ENCODE data around the gene MTHFD1.

The MTHFD1 gene

GRCh38 chr14:64447876-64448670 is 59.9 kb downstream of the MTHFD1 start:
- H3K36me3 ChIP-seq, result peaks cover 51% of the 10 kb centered on the region
- H3K27me3 ChIP-seq (ENCODE audit: insufficient read depth, low read depth, severe bottlenecking), result no peaks in the 10 kb centered on the region
- no peak overlapping the region for H3K27ac ChIP-seq
- TF ChIP-seq CTCF (IDR thresholded peaks at IDR 0.05; ENCODE audit: low read depth, low read length), result no peak
- H3K9me3 ChIP-seq (ENCODE audit: severe bottlenecking), result no peaks in the 10 kb centered on the region
- H3K4me3 ChIP-seq (ENCODE audit: low read depth, low read length), result no peak overlapping the region
- DNase-seq, result no peak

DNA sequence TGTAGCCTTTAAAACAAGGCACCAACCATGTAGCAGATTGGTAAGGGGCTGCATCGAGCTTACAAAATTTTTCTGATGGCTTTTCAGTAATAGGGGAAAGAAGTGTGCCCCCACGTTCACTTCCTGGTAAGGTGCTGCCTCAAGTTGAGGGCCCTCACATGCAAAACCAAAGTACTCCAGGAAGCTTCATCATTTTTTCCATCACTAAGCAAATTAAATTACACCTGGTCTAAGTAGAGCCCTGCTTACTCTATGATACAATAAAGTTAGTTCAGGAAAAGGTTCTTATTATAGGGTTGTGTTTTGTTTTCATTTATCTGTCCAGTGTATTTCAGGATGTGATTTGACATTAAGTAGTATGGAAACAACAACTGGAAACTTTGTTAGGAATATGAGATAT is 62.1 kb downstream of the MTHFD1 start:
- TF ChIP-seq CTCF (IDR thresholded peaks at IDR 0.05; ENCODE audit: low read depth, low read length), result no peak
- DNase-seq, result no peak
- no peak overlapping the region for H3K27ac ChIP-seq
- no peaks in the 10 kb centered on the region for H3K27me3 ChIP-seq (ENCODE audit: insufficient read depth, low read depth, severe bottlenecking)
- no peak overlapping the region for H3K4me3 ChIP-seq (ENCODE audit: low read depth, low read length)
- H3K9me3 ChIP-seq (ENCODE audit: severe bottlenecking), result no peaks in the 10 kb centered on the region
- peaks cover 65% of the 10 kb centered on the region for H3K36me3 ChIP-seq

DNA sequence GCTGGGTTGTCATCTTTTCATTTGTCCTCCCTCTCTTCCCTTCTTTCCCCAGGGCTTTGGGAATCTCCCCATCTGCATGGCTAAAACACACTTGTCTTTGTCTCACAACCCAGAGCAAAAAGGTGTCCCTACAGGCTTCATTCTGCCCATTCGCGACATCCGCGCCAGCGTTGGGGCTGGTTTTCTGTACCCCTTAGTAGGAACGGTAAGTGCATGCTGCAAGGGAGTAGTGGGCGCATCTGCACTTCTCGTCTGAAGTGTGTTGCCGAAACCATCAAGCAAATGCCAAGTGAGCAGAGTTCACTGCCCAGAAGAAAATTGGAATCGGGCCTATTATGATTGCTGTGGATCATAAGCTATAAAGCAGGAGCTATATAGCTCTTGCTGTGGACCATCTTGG is 66.5 kb downstream of the MTHFD1 start:
- peaks cover 71% of the 10 kb centered on the region for H3K36me3 ChIP-seq
- no peaks in the 10 kb centered on the region for H3K9me3 ChIP-seq (ENCODE audit: severe bottlenecking)
- no peaks in the 10 kb centered on the region for H3K27me3 ChIP-seq (ENCODE audit: insufficient read depth, low read depth, severe bottlenecking)
- no peak overlapping the region for H3K27ac ChIP-seq
- DNase-seq, result no peak
- no peak for TF ChIP-seq CTCF (IDR thresholded peaks at IDR 0.05; ENCODE audit: low read depth, low read length)
- H3K4me3 ChIP-seq (ENCODE audit: low read depth, low read length), result no peak overlapping the region

DNA sequence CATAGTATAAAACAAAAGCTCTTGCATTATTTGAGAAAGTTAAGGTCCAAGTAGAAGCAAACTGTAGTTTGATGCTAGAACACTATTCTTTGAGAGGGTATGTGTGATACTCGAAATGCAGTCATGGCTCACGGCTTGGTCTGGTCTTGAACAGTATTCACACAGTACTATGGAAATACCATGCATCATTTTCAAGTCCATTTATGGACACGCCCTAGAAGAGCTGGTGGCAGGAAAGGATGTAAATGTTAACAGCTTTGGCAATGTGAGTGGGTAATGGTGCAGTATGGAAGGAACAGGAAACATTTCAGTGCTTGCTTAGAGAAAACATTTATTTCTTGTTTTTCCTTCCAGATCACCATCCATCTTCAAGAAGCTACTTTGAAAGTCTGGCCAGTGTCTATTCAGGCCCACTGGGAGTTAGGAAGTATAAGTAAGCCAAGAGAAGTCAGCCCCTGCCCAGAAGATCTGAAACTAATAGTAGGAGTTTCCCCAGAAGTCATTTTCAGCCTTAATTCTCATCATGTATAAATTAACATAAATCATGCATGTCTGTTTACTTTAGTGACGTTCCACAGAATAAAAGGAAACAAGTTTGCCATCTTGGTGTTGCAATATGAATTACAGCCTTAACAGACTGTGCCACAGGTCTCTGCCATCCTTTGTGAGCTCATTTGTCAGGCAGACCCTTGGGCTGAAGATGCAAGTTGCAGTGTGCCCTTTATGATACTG is 71.4 kb downstream of the MTHFD1 start:
- Histone ChIP-seq H3K4me3 (ENCODE audit: low read depth, low read length) (no peak overlapping the region), H3K36me3 (peaks cover 39% of the 10 kb centered on the region), H3K27me3 (ENCODE audit: insufficient read depth, low read depth, severe bottlenecking) (no peaks in the 10 kb centered on the region), H3K9me3 (ENCODE audit: severe bottlenecking) (no peaks in the 10 kb centered on the region), H3K27ac (no peak overlapping the region)
- TF ChIP-seq CTCF (IDR thresholded peaks at IDR 0.05; ENCODE audit: low read depth, low read length), result no peak
- DNase-seq, result no peak

GRCh38 chr14:64461221-64461620 is 73.1 kb downstream of the MTHFD1 start:
- DNase-seq, result no peak
- H3K9me3 ChIP-seq (ENCODE audit: severe bottlenecking), result no peaks in the 10 kb centered on the region
- no peaks in the 10 kb centered on the region for H3K27me3 ChIP-seq (ENCODE audit: insufficient read depth, low read depth, severe bottlenecking)
- no peak for TF ChIP-seq CTCF (IDR thresholded peaks at IDR 0.05; ENCODE audit: low read depth, low read length)
- no peak overlapping the region for H3K27ac ChIP-seq
- H3K36me3 ChIP-seq, result peaks cover 22% of the 10 kb centered on the region
- no peak overlapping the region for H3K4me3 ChIP-seq (ENCODE audit: low read depth, low read length)

Data from WERI-Rb-1 (cell line).